Natural killer cell (primary cell): Measurements from ENCODE around the gene MTA3. TPM values are rescaled to one million over a fixed set of nuclear protein-coding genes. Genes with fewer than 3 reads are reported as not detected.

Experiments used
- ATAC-seq, 3 donors: fragments of 150-1000 bp in 2 of 3; fragments of 200-7000 bp in 1 of 3; cut with Tn5 transposase; 1 replicate in 1 of 3; 2 replicates in 2 of 3; pipeline ENCODE4 v1.10.0; 2021; ENCODE audit warnings: mild to moderate bottlenecking in 2 of 3, moderate library complexity in 2 of 3
- DNase-seq, 2 donors: peaks; one replicate each; pipeline versions ENCODE4 v3.0.0 to v3.0.0-alpha.2; 2013 to 2021; ENCODE audit warnings: mixed read lengths in 1 of 2
- H3K27ac ChIP-seq: one replicate; pipeline ENCODE4 v1.5.1; 2013; ENCODE audit warnings: mild to moderate bottlenecking, low read length
- H3K27me3 ChIP-seq: one replicate; pipeline ENCODE4 v1.6.1; 2013; ENCODE audit warnings: low read length; ENCODE audit not compliant: control insufficient read depth, insufficient read depth
- H3K36me3 ChIP-seq: one replicate; pipeline ENCODE4 v1.6.1; 2013; ENCODE audit warnings: low read length; ENCODE audit not compliant: control insufficient read depth, insufficient read depth
- H3K4me1 ChIP-seq: one replicate; pipeline ENCODE4 v1.6.1; 2013; ENCODE audit warnings: low read length; ENCODE audit not compliant: control insufficient read depth, insufficient read depth
- H3K4me3 ChIP-seq: one replicate; pipeline ENCODE4 v1.5.1; 2013; ENCODE audit warnings: low read length
- H3K9me3 ChIP-seq: one replicate; pipeline ENCODE4 v1.6.1; 2013; ENCODE audit warnings: low read length; ENCODE audit not compliant: control insufficient read depth, insufficient read depth
- H3K27ac Mint-ChIP-seq, 2 donors: one replicate each; pipeline ENCODE4 v1.8.0; 2022; ENCODE audit warnings: mild to moderate bottlenecking in 2 of 2, mixed read lengths in 2 of 2, moderate library complexity in 1 of 2
- H3K27me3 Mint-ChIP-seq, 2 donors: one replicate each; pipeline ENCODE4 v1.8.0; 2022; ENCODE audit warnings: low read depth in 2 of 2, mixed read lengths in 2 of 2
- H3K36me3 Mint-ChIP-seq: one replicate; pipeline ENCODE4 v1.8.0; 2022; ENCODE audit warnings: mixed read lengths
- H3K4me1 Mint-ChIP-seq, 2 donors: one replicate each; pipeline ENCODE4 v1.8.0; 2022; ENCODE audit warnings: mixed read lengths in 2 of 2
- H3K4me3 Mint-ChIP-seq: one replicate; pipeline ENCODE4 v1.8.0; 2022; ENCODE audit warnings: mild to moderate bottlenecking, moderate library complexity, mixed read lengths
- H3K9me3 Mint-ChIP-seq, 2 donors: one replicate each; pipeline ENCODE4 v1.8.0; 2022; ENCODE audit warnings: mixed read lengths in 2 of 2
- CTCF ChIP-seq: fragments of 200-600 bp; IDR thresholded peaks from one replicate; pipeline ENCODE4 v1.8.0; 2022; ENCODE audit warnings: antibody characterized with exemption
- WGBS: methylation state at CpG from one replicate; pipeline ENCODE4 v1.1.7; 2013; ENCODE audit warnings: missing lambda C conversion rate; ENCODE audit not compliant: insufficient coverage; 5-methylcytosine and 5-hydroxymethylcytosine counted together
- intact Hi-C: fragments of 100-400 bp; cut with micrococcal nuclease; formaldehyde crosslinking; loops from one replicate; pipeline ENCODE4 v1.14.2; 2022
- total RNA-seq, 4 donors: library from RNA; stranded (reverse); fragments of 120-200 nt in 1 of 4; gene quantifications; one replicate each; pipeline versions ENCODE4 v1.2.3 to v1.2.4, GENCODE V29; 2013 to 2022

MTA3 gene
- total RNA-seq, 3 donors from 2014 or later (not counting 1 experiment from before 2014, with no cell fraction given), result 19.4 to 25.0 (median 21.5) TPM

GRCh38 chr2:42784204-42784880 lies 215.9 kb downstream of the MTA3 start:
- H3K27me3 ChIP-seq, result no peaks in the 10 kb centered on the region
- Mint-ChIP-seq H3K36me3 (no peaks in the 10 kb centered on the region), H3K27me3 (peaks cover 0 to 6% of the 10 kb centered on the region in 2 donors), H3K9me3 (no peaks in the 10 kb centered on the region), H3K27ac (no peak overlapping the region), H3K4me1 (peaks cover 0 to 19% of the 10 kb centered on the region in 2 donors), H3K4me3 (no peak overlapping the region)
- no peak for TF ChIP-seq CTCF
- no peak overlapping the region for H3K4me3 ChIP-seq
- H3K4me1 ChIP-seq, result peaks cover 23% of the 10 kb centered on the region
- no peak overlapping the region for H3K27ac ChIP-seq
- H3K36me3 ChIP-seq, result no peaks in the 10 kb centered on the region
- DNase-seq, result no peak
- intact Hi-C loops, result no loop called here
- WGBS, result 68% methylated on average over 4 of the region's 7 CpGs
- no peaks in the 10 kb centered on the region for H3K9me3 ChIP-seq
- ATAC-seq, result no peak

- no peaks in the 10 kb centered on the region for H3K9me3 ChIP-seq
- peaks cover 27% of the 10 kb centered on the region for H3K4me1 ChIP-seq
- no peak overlapping the region for H3K4me3 Mint-ChIP-seq
- no peak overlapping the region for H3K27ac Mint-ChIP-seq
- H3K27ac ChIP-seq, result no peak overlapping the region
- TF ChIP-seq CTCF, result no peak
- peaks cover 7% of the 10 kb centered on the region for H3K36me3 Mint-ChIP-seq
- no peak for DNase-seq
- H3K4me3 ChIP-seq, result no peak overlapping the region
- no peak for ATAC-seq
- H3K9me3 Mint-ChIP-seq, result no peaks in the 10 kb centered on the region
- 83% methylated on average over 14 of the region's 15 CpGs for WGBS
- H3K36me3 ChIP-seq, result no peaks in the 10 kb centered on the region
- peaks cover 0 to 26% of the 10 kb centered on the region in 2 donors for H3K4me1 Mint-ChIP-seq
- peaks cover 2% of the 10 kb centered on the region for H3K27me3 ChIP-seq
- H3K27me3 Mint-ChIP-seq, result peaks cover 20 to 26% of the 10 kb centered on the region in 2 donors
- intact Hi-C loops, result no loop called here
These were observed 218.3 kb downstream of the MTA3 start for GRCh38 chr2:42786561-42787345.

GRCh38 chr2:42787424-42787787 lies 219.0 kb downstream of the MTA3 start:
- intact Hi-C loops, result no loop called here
- no peaks in the 10 kb centered on the region for H3K9me3 ChIP-seq
- DNase-seq (no peak), ATAC-seq (peak in 1 of 3 donors; percentile 4)
- no peak overlapping the region for H3K4me3 Mint-ChIP-seq
- no peak overlapping the region for H3K4me3 ChIP-seq
- peaks cover 33% of the 10 kb centered on the region for H3K4me1 ChIP-seq
- peaks cover 5% of the 10 kb centered on the region for H3K27me3 ChIP-seq
- no peak for TF ChIP-seq CTCF
- no peak overlapping the region for H3K27ac ChIP-seq
- no peaks in the 10 kb centered on the region for H3K9me3 Mint-ChIP-seq
- H3K4me1 Mint-ChIP-seq, result peaks cover 6 to 32% of the 10 kb centered on the region in 2 donors
- 76% methylated on average over 3 of the region's 3 CpGs for WGBS
- H3K36me3 Mint-ChIP-seq, result peaks cover 7% of the 10 kb centered on the region
- no peak overlapping the region for H3K27ac Mint-ChIP-seq
- H3K27me3 Mint-ChIP-seq, result peaks cover 24 to 32% of the 10 kb centered on the region in 2 donors
- no peaks in the 10 kb centered on the region for H3K36me3 ChIP-seq
